BJ (cell line): ENCODE results near the gene TRIP11. TPM values are rescaled to one million over a fixed set of nuclear protein-coding genes. Genes with fewer than 3 reads are reported as not detected.

Experiments
- CTCF ChIA-PET: fragments of 350-600 bp; formaldehyde crosslinking; extraction: SDS; loops from one replicate; lab custom pipeline; 2021; ENCODE audit warnings: antibody characterized with exemption, inconsistent platforms; lab: Yijun Ruan, JAX
- POLR2A ChIA-PET: fragments of 300-600 bp; sonication (Branson Sonifier 250); formaldehyde crosslinking; extraction: SDS; loops from one replicate; lab custom pipeline; 2021; ENCODE audit warnings: antibody characterized with exemption; lab: Charles Lee
- DNase-seq: peaks from one replicate; pipeline ENCODE4 v3.0.0-alpha.2; 2011; ENCODE audit warnings: low read depth
- H3K27me3 ChIP-seq: 2 replicates; pipeline ENCODE4 v1.6.0; 2011; ENCODE audit warnings: low read length; ENCODE audit not compliant: control insufficient read depth, insufficient read depth
- H3K36me3 ChIP-seq: 2 replicates; pipeline ENCODE4 v1.5.1; 2011; ENCODE audit warnings: low read length; ENCODE audit not compliant: control insufficient read depth, insufficient read depth
- H3K4me3 ChIP-seq: 2 replicates; pipeline ENCODE4 v1.5.1; 2011; ENCODE audit warnings: low read depth, mild to moderate bottlenecking, control low read depth, low read length
- polyA plus RNA-seq: library from polyadenylated mRNA; depleted of rRNA; stranded (reverse); fragments of >200 nt; gene quantifications from 2 replicates; pipeline ENCODE4 v1.2.3, GENCODE V29; 2011
- TF ChIP-seq, protein P1 (sequence below): IDR thresholded peaks from 2 replicates; pipeline ENCODE4 v1.5.1; 2011; ENCODE audit warnings: low read depth, mild to moderate bottlenecking, control low read depth, inconsistent platforms, low read length, moderate library complexity; ENCODE audit not compliant: insufficient read depth

TRIP11 gene
- polyA plus RNA-seq, 1 experiment, result 14.7 TPM

DNA sequence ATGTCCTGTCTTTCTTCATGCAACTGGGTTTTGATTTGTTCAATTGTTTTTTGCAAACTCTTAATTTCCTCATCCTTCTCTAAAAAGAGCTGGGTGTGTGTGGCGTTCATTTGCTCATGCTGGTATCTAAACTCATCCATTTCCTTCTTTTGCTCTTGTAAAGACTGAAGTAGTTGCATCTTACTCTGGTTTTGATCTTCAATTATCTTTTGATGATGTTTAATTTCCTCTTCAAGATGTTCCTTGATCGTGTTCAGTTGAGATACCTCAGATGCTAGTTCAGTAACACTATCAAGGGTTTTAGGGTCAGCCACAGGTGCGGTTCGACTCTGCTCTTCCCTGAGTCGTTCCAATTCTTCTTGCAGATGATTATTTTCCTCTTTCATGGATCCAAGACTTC is 34.8 kb downstream of the TRIP11 start:
- TF ChIP-seq, protein P1, sequence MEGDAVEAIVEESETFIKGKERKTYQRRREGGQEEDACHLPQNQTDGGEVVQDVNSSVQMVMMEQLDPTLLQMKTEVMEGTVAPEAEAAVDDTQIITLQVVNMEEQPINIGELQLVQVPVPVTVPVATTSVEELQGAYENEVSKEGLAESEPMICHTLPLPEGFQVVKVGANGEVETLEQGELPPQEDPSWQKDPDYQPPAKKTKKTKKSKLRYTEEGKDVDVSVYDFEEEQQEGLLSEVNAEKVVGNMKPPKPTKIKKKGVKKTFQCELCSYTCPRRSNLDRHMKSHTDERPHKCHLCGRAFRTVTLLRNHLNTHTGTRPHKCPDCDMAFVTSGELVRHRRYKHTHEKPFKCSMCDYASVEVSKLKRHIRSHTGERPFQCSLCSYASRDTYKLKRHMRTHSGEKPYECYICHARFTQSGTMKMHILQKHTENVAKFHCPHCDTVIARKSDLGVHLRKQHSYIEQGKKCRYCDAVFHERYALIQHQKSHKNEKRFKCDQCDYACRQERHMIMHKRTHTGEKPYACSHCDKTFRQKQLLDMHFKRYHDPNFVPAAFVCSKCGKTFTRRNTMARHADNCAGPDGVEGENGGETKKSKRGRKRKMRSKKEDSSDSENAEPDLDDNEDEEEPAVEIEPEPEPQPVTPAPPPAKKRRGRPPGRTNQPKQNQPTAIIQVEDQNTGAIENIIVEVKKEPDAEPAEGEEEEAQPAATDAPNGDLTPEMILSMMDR, result no peak
- CTCF ChIA-PET, result interaction anchor here (0.6 to 1.1 kb wide), 2 partner anchors 8 to 117 kb away, joined by 3 to 4 read pairs; no protein-coding TSS in a partner anchor
- Histone ChIP-seq H3K36me3 (peaks cover 3% of the 10 kb centered on the region; the same call in 1 of the 2 replicates), H3K4me3 (no peak overlapping the region), H3K27me3 (no peaks in the 10 kb centered on the region)
- DNase-seq, result no peak
- POLR2A ChIA-PET, result no interaction called here

DNA sequence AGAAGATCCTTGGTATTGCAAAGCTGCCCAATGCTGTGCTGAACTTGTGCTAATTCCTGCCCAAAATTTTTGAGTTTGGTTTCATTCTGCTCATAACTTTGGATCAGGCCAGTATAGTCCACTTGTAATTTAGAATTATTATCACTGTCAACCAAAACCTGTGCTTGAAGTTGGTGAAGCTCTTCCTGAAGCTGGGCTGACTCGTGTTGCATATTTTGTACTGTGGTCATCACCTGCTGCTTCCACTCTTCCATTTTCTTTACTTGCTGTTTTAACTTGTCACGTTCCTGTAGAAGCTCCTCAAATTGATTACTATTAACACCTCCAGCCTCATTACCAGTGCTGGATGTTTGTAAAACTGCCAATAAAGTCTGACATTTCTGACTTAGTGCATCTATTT is 35.8 kb downstream of the TRIP11 start:
- CTCF ChIA-PET, result no interaction called here
- Histone ChIP-seq H3K4me3 (no peak overlapping the region), H3K36me3 (peaks cover 3% of the 10 kb centered on the region; the same call in 1 of the 2 replicates), H3K27me3 (no peaks in the 10 kb centered on the region)
- no peak for DNase-seq
- TF ChIP-seq, protein P1, result no peak
- POLR2A ChIA-PET, result no interaction called here

DNA sequence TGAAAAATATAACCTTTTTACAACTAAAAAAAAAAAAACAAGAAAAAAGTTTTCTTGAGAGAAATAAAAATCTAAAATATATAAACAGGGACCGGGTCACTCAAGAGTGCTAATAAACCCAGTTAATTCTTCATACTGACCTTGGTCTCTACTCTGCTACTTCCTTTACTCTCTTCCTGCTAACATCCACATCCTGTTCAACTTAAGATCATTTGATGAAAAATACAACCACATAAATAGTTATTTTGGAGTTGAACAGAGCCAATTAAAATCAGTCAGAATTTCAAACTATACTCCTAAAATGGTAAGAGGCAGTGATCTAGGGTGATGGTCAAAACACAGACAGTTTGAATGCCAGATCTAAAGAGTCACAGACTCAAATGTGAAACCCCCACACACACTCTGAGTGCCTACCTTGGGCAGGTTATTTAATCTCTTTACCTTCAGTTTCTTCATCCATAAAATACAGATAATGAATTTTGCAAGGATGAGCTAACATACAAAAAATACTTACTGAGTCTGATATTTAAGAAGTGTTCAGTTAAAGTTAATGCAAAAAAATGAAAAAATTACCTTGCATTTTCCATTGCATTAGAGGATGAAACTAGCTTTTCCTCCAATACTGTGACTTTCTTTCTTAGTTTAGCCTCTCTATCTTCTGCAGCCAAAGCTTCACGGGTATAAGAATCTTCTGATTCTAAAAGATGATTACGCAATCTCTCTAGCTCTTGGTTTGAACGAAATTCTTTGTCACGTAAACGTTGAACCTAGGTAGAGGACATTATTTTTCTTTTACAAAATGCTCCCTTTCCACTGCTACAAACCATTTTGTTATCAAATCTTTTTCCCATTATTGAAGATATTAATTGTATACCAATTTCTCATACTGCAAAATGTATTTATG is 40.9 kb downstream of the TRIP11 start:
- no peak for DNase-seq
- Histone ChIP-seq H3K4me3 (no peak overlapping the region), H3K36me3 (no peaks in the 10 kb centered on the region), H3K27me3 (no peaks in the 10 kb centered on the region)
- CTCF ChIA-PET, result interaction anchor here (1.0 kb wide), 1 partner anchor 16 kb away, joined by 3 read pairs; no protein-coding TSS in a partner anchor
- TF ChIP-seq, protein P1, result no peak
- POLR2A ChIA-PET, result no interaction called here

DNA sequence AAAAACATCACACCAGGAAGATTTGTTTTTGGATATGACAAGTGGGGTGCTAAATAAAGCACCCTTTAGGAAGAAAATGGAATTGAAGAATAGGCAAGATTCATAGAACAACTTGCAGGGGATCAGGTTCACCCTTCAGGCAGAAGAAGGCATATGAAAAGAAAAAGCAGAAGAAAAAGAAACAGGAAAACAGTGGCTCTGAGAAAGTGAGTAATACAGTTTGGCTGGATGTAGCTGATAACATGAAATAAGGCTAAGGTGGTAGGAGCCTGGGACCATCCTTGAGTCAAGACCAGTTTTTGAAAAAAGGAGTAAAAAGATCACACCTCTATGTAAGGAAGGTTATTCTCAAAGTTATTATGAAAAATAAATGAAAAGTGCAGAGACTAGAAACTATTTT is 42.4 kb downstream of the TRIP11 start:
- Histone ChIP-seq H3K4me3 (no peak overlapping the region), H3K36me3 (no peaks in the 10 kb centered on the region; the same call in 1 of the 2 replicates), H3K27me3 (no peaks in the 10 kb centered on the region)
- TF ChIP-seq, protein P1, result no peak
- ChIA-PET CTCF (interaction anchor here (0.6 to 2.0 kb wide), 16 partner anchors 8 to 668 kb away, joined by 3 to 18 read pairs (median 4); no protein-coding TSS in a partner anchor), POLR2A (no interaction called here)
- DNase-seq, result peak; percentile 1

DNA sequence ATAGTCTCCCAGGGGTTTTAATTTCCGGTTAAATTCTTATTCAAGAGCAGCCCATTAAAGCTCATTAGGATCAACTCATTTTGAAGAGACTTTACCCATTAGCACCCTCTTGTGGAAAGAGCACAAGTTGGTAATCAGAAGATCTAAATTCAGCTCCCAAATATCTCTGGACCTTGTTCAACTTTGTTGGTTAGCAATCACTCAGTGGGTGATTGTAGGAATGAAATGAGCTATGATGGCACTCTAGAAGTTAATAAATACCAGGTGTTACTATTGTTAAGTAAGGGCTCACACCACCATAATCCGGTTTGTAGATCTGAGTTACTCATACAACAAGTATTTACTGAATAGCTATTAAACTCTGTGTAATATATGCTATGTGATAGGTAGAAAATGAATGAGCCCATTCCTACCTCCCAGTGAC is 42.9 kb downstream of the TRIP11 start:
- H3K27me3 ChIP-seq, result no peaks in the 10 kb centered on the region
- CTCF ChIA-PET, result interaction anchor here (0.5 to 2.0 kb wide), 20 partner anchors 8 to 668 kb away, joined by 3 to 18 read pairs (median 4); no protein-coding TSS in a partner anchor
- peak; percentile 85 for DNase-seq
- TF ChIP-seq, protein P1, result peak; percentile 71
- H3K36me3 ChIP-seq, result no peaks in the 10 kb centered on the region; the same call in 1 of the 2 replicates
- H3K4me3 ChIP-seq, result no peak overlapping the region
- POLR2A ChIA-PET, result no interaction called here
